Measurements from ENCODE around the gene ANO3. TPM values are rescaled to one million over a fixed set of nuclear protein-coding genes. Genes with fewer than 3 reads are reported as not detected.

Gene ANO3
- total and polyA plus RNA-seq, 4 donors, result under 0.01 to 2.0 (median 0.40) TPM

GRCh38 chr11:26599876-26600434 is 268.0 kb downstream of the ANO3 start:
- Histone ChIP-seq H3K4me3 (ENCODE audit: low read depth in 1 of 3, low read length in 3 of 3) (no peak overlapping the region), H3K4me1 (ENCODE audit: control insufficient read depth in 4 of 4, insufficient read depth in 4 of 4, low read length in 3 of 4) (no peaks in the 10 kb centered on the region), H3K9ac (ENCODE audit: low read depth in 1 of 2, low read length in 2 of 2) (no peak overlapping the region), H3K9me3 (ENCODE audit: control insufficient read depth in 4 of 4, low read length in 3 of 4) (peaks cover 0 to 1% (median 0%) of the 10 kb centered on the region in 4 donors), H3K27ac (ENCODE audit: low read depth in 1 of 2, low read length in 2 of 2) (no peak overlapping the region), H3K27me3 (ENCODE audit: control insufficient read depth in 4 of 4, insufficient read depth in 4 of 4, low read length in 3 of 4) (peaks cover 0 to 4% (median 0%) of the 10 kb centered on the region in 4 donors), H3K36me3 (ENCODE audit: control insufficient read depth in 4 of 4, insufficient read depth in 3 of 4, low read depth in 1 of 4, low read length in 3 of 4) (no peaks in the 10 kb centered on the region)
- 62% methylated on average over 3 of the region's 4 CpGs for WGBS
- DNase-seq (ENCODE audit: low spot score), result no peak
- TF ChIP-seq SP1 (IDR thresholded peaks at IDR 0.05) (no peak), HNF4G (IDR thresholded peaks at IDR 0.05) (no peak), FOXA1 (IDR thresholded peaks at IDR 0.05) (no peak), RAD21 (IDR thresholded peaks at IDR 0.05) (no peak), EGR1 (IDR thresholded peaks at IDR 0.05; ENCODE audit: low read depth in 2 of 2) (no peak), REST (IDR thresholded peaks at IDR 0.05) (no peak), MAX (IDR thresholded peaks at IDR 0.05) (no peak), FOXA2 (IDR thresholded peaks at IDR 0.05) (no peak), NR2F2 (IDR thresholded peaks at IDR 0.05) (no peak), YY1 (IDR thresholded peaks at IDR 0.05) (no peak), GABPA (IDR thresholded peaks at IDR 0.05 in 1 of 2, conservative IDR thresholded peaks at IDR 0.05 in 1 of 2) (no peak), ATF3 (IDR thresholded peaks at IDR 0.05) (no peak), CTCF (IDR thresholded peaks at IDR 0.05; ENCODE audit: low read depth, low read length, missing input control) (no peak), ZBTB33 (IDR thresholded peaks at IDR 0.05) (no peak)
